IMR-90 (cell line): ENCODE measurements around the gene ITGAE. TPM values are rescaled to one million over a fixed set of nuclear protein-coding genes. Genes with fewer than 3 reads are reported as not detected.

Experiments used
- ATAC-seq: fragments of 200-7000 bp; cut with Tn5 transposase; 2 replicates; pipeline ENCODE4 v1.9.1; 2020; ENCODE audit warnings: low read depth, mild to moderate bottlenecking, moderate library complexity
- BruUV-seq: library from RNA; stranded (reverse); fragments of 400-500 nt; replicated peaks from 2 replicates; lab custom pipeline; 2021; lab: Mats Ljungman, UMichigan
- CTCF ChIA-PET: fragments of 300-600 bp; formaldehyde crosslinking; extraction: SDS; loops from one replicate; lab custom pipeline; 2021; ENCODE audit warnings: antibody characterized with exemption; lab: Yijun Ruan, JAX
- POLR2A ChIA-PET: fragments of 300-600 bp; sonication (Branson Sonifier 250); formaldehyde crosslinking; loops from one replicate; lab custom pipeline; 2022; ENCODE audit warnings: antibody characterized with exemption; ENCODE audit not compliant: unreplicated experiment; lab: Charles Lee
- DNase-seq: peaks from one replicate; pipeline ENCODE4 v3.0.0; 2013
- H2AFZ ChIP-seq: replicated peaks from 2 replicates; pipeline ENCODE3; 2013; ENCODE audit warnings: low read length, mild to moderate bottlenecking; ENCODE audit not compliant: poor library complexity
- H2AK5ac ChIP-seq: 2 replicates; pipeline ENCODE4 v1.6.1; 2013; ENCODE audit warnings: low read depth, low read length, inconsistent platforms
- H2AK9ac ChIP-seq: replicated peaks from 2 replicates; pipeline ENCODE3; 2013; ENCODE audit warnings: mild to moderate bottlenecking, low read depth, low read length, moderate library complexity; ENCODE audit not compliant: poor library complexity
- H2BK120ac ChIP-seq: 2 replicates; pipeline ENCODE4 v1.6.1; 2013; ENCODE audit warnings: low read depth, low read length, inconsistent platforms
- H2BK15ac ChIP-seq: 3 replicates; pipeline ENCODE4 v1.6.1; 2013; ENCODE audit warnings: low read depth, low read length, inconsistent platforms
- H2BK20ac ChIP-seq: 2 replicates; pipeline ENCODE4 v1.6.1; 2013; ENCODE audit warnings: low read depth, mild to moderate bottlenecking, inconsistent platforms, low read length, moderate library complexity
- H2BK5ac ChIP-seq: 2 replicates; pipeline ENCODE4 v1.6.1; 2013; ENCODE audit warnings: mild to moderate bottlenecking, low read depth, low read length, inconsistent platforms; ENCODE audit not compliant: poor library complexity, severe bottlenecking
- H3K14ac ChIP-seq: replicated peaks from 2 replicates; pipeline ENCODE4 v1.6.1; 2013; ENCODE audit warnings: low read depth, low read length, inconsistent platforms
- H3K18ac ChIP-seq: 2 replicates; pipeline ENCODE4 v1.6.1; 2013; ENCODE audit warnings: low read depth, low read length, control low read depth
- H3K23ac ChIP-seq: 2 replicates; pipeline ENCODE4 v1.6.1; 2013; ENCODE audit warnings: low read depth, low read length, inconsistent platforms
- H3K27ac ChIP-seq: 2 replicates; pipeline ENCODE4 v1.5.1; 2013; ENCODE audit warnings: mild to moderate bottlenecking, control low read depth, low read length; ENCODE audit not compliant: insufficient read depth
- H3K27me3 ChIP-seq: 2 replicates; pipeline ENCODE4 v1.6.1; 2013; ENCODE audit warnings: low read length; ENCODE audit not compliant: control insufficient read depth, insufficient read depth
- H3K36me3 ChIP-seq: 2 replicates; pipeline ENCODE4 v1.6.1; 2013; ENCODE audit warnings: low read length, mixed read lengths; ENCODE audit not compliant: control insufficient read depth, insufficient read depth
- H3K4ac ChIP-seq: 2 replicates; pipeline ENCODE4 v1.6.1; 2013; ENCODE audit warnings: low read depth, low read length, inconsistent platforms
- H3K4me1 ChIP-seq: 2 replicates; pipeline ENCODE4 v1.6.1; 2013; ENCODE audit warnings: low read length, mixed read lengths; ENCODE audit not compliant: control insufficient read depth, insufficient read depth
- H3K4me2 ChIP-seq: 2 replicates; pipeline ENCODE4 v1.6.1; 2013; ENCODE audit warnings: low read depth, mild to moderate bottlenecking, control low read depth, low read length, moderate library complexity
- H3K4me3 ChIP-seq: 2 replicates; pipeline ENCODE4 v1.5.1; 2013; ENCODE audit warnings: low read depth, mild to moderate bottlenecking, control low read depth, low read length, moderate library complexity; ENCODE audit not compliant: insufficient read depth
- H3K56ac ChIP-seq: 2 replicates; pipeline ENCODE4 v1.6.1; 2013; ENCODE audit warnings: low read length, inconsistent platforms; ENCODE audit not compliant: insufficient read depth; ENCODE audit errors: extremely low read depth
- H3K79me1 ChIP-seq, 2 experiments: 2 replicates each; pipeline ENCODE4 v1.6.1; 2013; ENCODE audit warnings: low read length in 2 of 2, inconsistent platforms in 1 of 2, low read depth in 1 of 2
- H3K9ac ChIP-seq: 2 replicates; pipeline ENCODE4 v1.6.1; 2013; ENCODE audit warnings: low read depth, low read length, control low read depth
- H3K9me1 ChIP-seq: 2 replicates; pipeline ENCODE4 v1.6.1; 2013; ENCODE audit warnings: low read length, inconsistent platforms; ENCODE audit not compliant: insufficient read depth
- H3K9me3 ChIP-seq: 2 replicates; pipeline ENCODE4 v1.6.1; 2013; ENCODE audit warnings: low read length; ENCODE audit not compliant: control insufficient read depth, insufficient read depth
- H4K20me1 ChIP-seq: 2 replicates; pipeline ENCODE4 v1.6.1; 2013; ENCODE audit warnings: low read length, inconsistent platforms; ENCODE audit not compliant: insufficient read depth
- H4K5ac ChIP-seq: 2 replicates; pipeline ENCODE4 v1.6.1; 2013; ENCODE audit warnings: mild to moderate bottlenecking, low read depth, low read length, control low read depth
- H4K8ac ChIP-seq, 2 experiments: 2 replicates each; pipeline ENCODE4 v1.6.1; 2013; ENCODE audit warnings: low read depth in 2 of 2, low read length in 2 of 2, control low read depth in 1 of 2, inconsistent platforms in 1 of 2
- H4K91ac ChIP-seq: 2 replicates; pipeline ENCODE4 v1.6.1; 2013; ENCODE audit warnings: low read depth, low read length, inconsistent platforms; ENCODE audit not compliant: insufficient read depth
- BHLHE40 ChIP-seq: fragments of 150-350 bp; IDR thresholded peaks from 2 replicates; pipeline ENCODE4 v1.6.1; 2016; ENCODE audit warnings: mild to moderate bottlenecking, low read depth, low read length
- CEBPB ChIP-seq: IDR thresholded peaks from 2 replicates; pipeline ENCODE4 v1.6.1; 2012; ENCODE audit warnings: low read depth, low read length, improper control_type of control experiment
- CHD1 ChIP-seq: IDR thresholded peaks from 2 replicates; pipeline ENCODE4 v1.6.1; 2012; ENCODE audit warnings: low read depth, low read length, improper control_type of control experiment
- CTCF ChIP-seq: conservative IDR thresholded peaks from 2 replicates; pipeline ENCODE4 v1.5.1; 2012; ENCODE audit warnings: mild to moderate bottlenecking, low read depth, low read length, improper control_type of control experiment
- ELK1 ChIP-seq: fragments of 150-350 bp; IDR thresholded peaks from 2 replicates; pipeline ENCODE4 v1.6.1; 2016; ENCODE audit warnings: low read depth, mild to moderate bottlenecking, low read length, moderate library complexity, borderline replicate concordance
- FOS ChIP-seq: fragments of 150-350 bp; IDR thresholded peaks from 2 replicates; pipeline ENCODE4 v1.6.1; 2016; ENCODE audit warnings: low read depth, low read length
- MAFK ChIP-seq: IDR thresholded peaks from 2 replicates; pipeline ENCODE4 v1.6.1; 2012; ENCODE audit warnings: low read depth, low read length, improper control_type of control experiment
- MAZ ChIP-seq: IDR thresholded peaks from 2 replicates; pipeline ENCODE4 v1.6.1; 2012; ENCODE audit warnings: low read depth, mild to moderate bottlenecking, low read length, improper control_type of control experiment, moderate library complexity, borderline replicate concordance
- MXI1 ChIP-seq: IDR thresholded peaks from 2 replicates; pipeline ENCODE4 v1.6.1; 2012; ENCODE audit warnings: low read depth, mild to moderate bottlenecking, low read length, moderate library complexity, borderline replicate concordance
- NFE2L2 ChIP-seq: fragments of 150-350 bp; IDR thresholded peaks from 2 replicates; pipeline ENCODE4 v1.6.1; 2016; ENCODE audit warnings: low read depth, mild to moderate bottlenecking, low read length
- POLR2A ChIP-seq: IDR thresholded peaks from 2 replicates; pipeline ENCODE4 v1.6.1; 2012; ENCODE audit warnings: mild to moderate bottlenecking, low read depth, low read length
- RAD21 ChIP-seq: IDR thresholded peaks from 2 replicates; pipeline ENCODE4 v1.6.1; 2012; ENCODE audit warnings: low read length, improper control_type of control experiment
- RCOR1 ChIP-seq: IDR thresholded peaks from 2 replicates; pipeline ENCODE4 v1.6.1; 2012; ENCODE audit warnings: mild to moderate bottlenecking, low read length, improper control_type of control experiment; ENCODE audit not compliant: insufficient replicate concordance
- RFX5 ChIP-seq: IDR thresholded peaks from 2 replicates; pipeline ENCODE4 v1.8.0; 2012; ENCODE audit warnings: low read depth, mild to moderate bottlenecking, low read length, moderate library complexity
- USF2 ChIP-seq: fragments of 150-350 bp; IDR thresholded peaks from 2 replicates; pipeline ENCODE4 v1.6.1; 2017; ENCODE audit warnings: mild to moderate bottlenecking, antibody characterized with exemption, low read length, low read depth
- WGBS, 2 experiments: methylation state at CpG; one replicate each; pipeline versions ENCODE4 v1.1.5 to v1.1.7; 2013; ENCODE audit warnings: missing lambda C conversion rate in 2 of 2; ENCODE audit not compliant: insufficient read length in 1 of 2; ENCODE audit errors: extremely low coverage in 2 of 2; 5-methylcytosine and 5-hydroxymethylcytosine counted together
- dilution Hi-C: fragments of 300-500 bp; cut with HindIII; formaldehyde crosslinking; loops from one replicate; pipeline ENCODE4 v1.14.3; 2018; ENCODE audit warnings: low sequenced_read_pairs; ENCODE audit not compliant: unreplicated experiment
- in situ Hi-C: fragments of 300-500 bp; cut with MboI; formaldehyde crosslinking; loops from 3 replicates; pipeline ENCODE4 v1.14.3; 2019; ENCODE audit warnings: low sequenced_read_pairs, inconsistent platforms, mixed read lengths
- intact Hi-C: fragments of 100-400 bp; cut with micrococcal nuclease; formaldehyde crosslinking; loops from 2 replicates; pipeline ENCODE4 v1.10.0; 2022
- polyA plus RNA-seq, 3 experiments: library from polyadenylated mRNA; depleted of rRNA; stranded (reverse); fragments of >200 nt; gene quantifications; 2 replicates each; pipeline ENCODE4 v1.2.3, GENCODE V29; 2012; ENCODE audit warnings: low replicate concordance in 1 of 3
- total RNA-seq: library from RNA; depleted of rRNA; stranded (reverse); fragments of >200 nt; gene quantifications from 2 replicates; pipeline ENCODE4 v1.2.3, GENCODE V29; 2012

The ITGAE gene
- total and polyA plus RNA-seq, 2 of the 4 experiments (the other 2 are of a cell fraction), result 54.1 to 60.8 TPM

GRCh38 chr17:3693141-3693540 is 107.8 kb downstream of the ITGAE start:
- Histone ChIP-seq H3K36me3 (no peaks in the 10 kb centered on the region), H3K4ac (no peak overlapping the region), H4K20me1 (no peaks in the 10 kb centered on the region), H2AFZ (no peak overlapping the region), H2BK20ac (no peak overlapping the region), H3K56ac (no peak overlapping the region), H2AK5ac (no peak overlapping the region), H3K9me3 (peaks cover 6% of the 10 kb centered on the region), H2BK5ac (no peak overlapping the region), H3K4me3 (no peak overlapping the region), H2BK120ac (no peak overlapping the region), H4K91ac (no peak overlapping the region), H4K5ac (no peak overlapping the region), H3K9me1 (no peaks in the 10 kb centered on the region), H3K27ac (no peak overlapping the region), H2BK15ac (no peak overlapping the region), H3K4me2 (no peak overlapping the region), H3K9ac (no peak overlapping the region), H3K27me3 (peaks cover 16% of the 10 kb centered on the region), H3K18ac (no peak overlapping the region), H3K4me1 (peaks cover 4% of the 10 kb centered on the region; the same call in 1 of the 2 replicates), H4K8ac (no peak overlapping the region), H3K14ac (no peak overlapping the region), H3K79me1 (no peaks in the 10 kb centered on the region), H3K23ac (no peak overlapping the region), H2AK9ac (no peak overlapping the region)
- ATAC-seq (no peak), DNase-seq (no peak)
- CTCF ChIA-PET, result no interaction called here
- no TSS peak for BruUV-seq
- in situ Hi-C loops, result no loop called here
- POLR2A ChIA-PET, result no interaction called here
- dilution Hi-C loops, result no loop called here
- TF ChIP-seq MAZ, result no peak
- TF ChIP-seq BHLHE40, result no peak
- TF ChIP-seq POLR2A, result no peak
- no peak for TF ChIP-seq RCOR1
- no peak for TF ChIP-seq RAD21
- TF ChIP-seq FOS, result no peak
- no peak for TF ChIP-seq CHD1
- no peak for TF ChIP-seq CTCF
- TF ChIP-seq ELK1, result no peak
- TF ChIP-seq NFE2L2, result no peak
- no peak for TF ChIP-seq USF2
- no peak for TF ChIP-seq RFX5
- TF ChIP-seq CEBPB, result no peak
- TF ChIP-seq MAFK, result no peak
- no peak for TF ChIP-seq MXI1
- WGBS, 2 experiments, result 50% methylated on average over 1 of the region's 4 CpGs; no CpG with 5 or more reads in 1 of the 2 experiments
- intact Hi-C loops, result no loop called here
